Kidney capillary endothelial cell (primary cell): Measurements from ENCODE around the gene CACNA2D3.

ENCODE experiments used
- DNase-seq: peaks from one replicate; pipeline ENCODE4 v3.0.0-alpha.2; 2018; ENCODE audit warnings: low spot score

The CACNA2D3 gene

DNA sequence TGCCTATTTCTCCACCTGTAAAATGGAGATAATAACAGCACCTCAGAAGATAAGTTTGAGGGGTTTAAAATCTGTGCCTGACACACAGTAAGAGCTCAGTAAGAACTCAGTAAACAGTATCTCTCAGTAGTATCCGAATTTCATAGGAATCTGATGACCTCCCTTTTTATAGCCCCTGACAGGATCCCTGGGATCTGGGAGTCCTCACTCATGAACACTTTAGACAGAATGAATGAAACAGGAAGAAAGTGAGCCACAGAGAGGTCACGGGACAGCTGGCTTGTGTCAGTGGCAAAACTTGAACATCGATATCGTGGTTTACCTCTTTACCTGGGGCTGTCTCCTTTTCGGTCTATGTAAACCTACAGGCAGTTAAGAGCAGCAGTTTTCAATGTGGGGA lies 754.3 kb downstream of the CACNA2D3 start:
- no peak for DNase-seq

GRCh38 chr3:54877730-54878129 lies 755.4 kb downstream of the CACNA2D3 start:
- DNase-seq: no peak

DNA sequence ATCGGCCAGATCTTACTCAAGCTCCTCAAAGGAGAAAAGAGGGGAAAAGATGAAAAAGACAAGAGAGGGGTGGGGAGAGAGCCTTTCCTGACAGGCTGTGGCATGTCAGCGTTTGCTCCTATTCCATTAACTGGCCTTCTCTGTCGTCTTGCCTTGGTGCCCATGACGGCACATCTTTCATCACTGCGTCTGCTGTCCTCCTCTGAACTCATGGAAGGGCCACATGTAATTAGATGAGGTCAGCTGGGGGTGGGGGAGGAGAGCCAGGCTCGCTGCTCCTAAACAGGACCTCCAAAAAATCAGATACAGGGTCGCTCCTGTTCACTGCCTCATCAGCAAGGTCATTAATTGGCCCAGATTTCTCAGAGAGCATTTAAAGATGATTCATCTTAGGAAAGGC lies 755.8 kb downstream of the CACNA2D3 start:
- no peak for DNase-seq

DNA sequence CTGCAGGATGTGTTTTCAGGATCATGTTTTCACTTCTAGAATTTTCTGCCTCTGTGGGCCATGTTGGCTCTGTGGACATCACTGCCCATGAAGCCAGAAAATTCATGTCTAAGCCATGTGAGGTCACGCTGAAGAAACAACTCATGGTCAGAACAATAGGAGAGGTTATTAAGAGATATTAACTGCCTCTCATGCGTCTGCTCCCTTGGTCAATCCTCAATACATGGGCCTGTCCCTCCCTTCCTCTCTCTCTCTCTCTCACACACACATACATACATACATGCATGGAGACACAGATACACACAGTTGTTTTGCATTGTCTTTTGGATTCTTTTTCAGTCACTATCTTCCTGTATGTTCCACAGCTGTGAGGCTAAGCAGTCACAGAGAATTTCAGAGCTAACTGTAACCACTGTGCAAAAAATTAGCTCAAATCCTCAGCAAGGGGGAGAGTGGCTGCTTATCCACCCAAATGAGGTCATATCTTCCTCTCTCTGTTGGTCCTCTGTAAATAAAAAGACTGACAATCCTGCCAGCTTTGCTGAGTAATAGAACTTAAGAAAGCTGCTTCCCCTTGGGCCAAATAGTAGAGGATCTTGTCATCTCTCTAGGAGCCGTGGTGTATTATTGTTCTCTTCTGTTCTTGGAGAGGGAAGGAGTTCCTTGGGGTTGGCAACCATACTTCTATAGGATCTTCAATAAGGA lies 759.9 kb downstream of the CACNA2D3 start:
- no peak for DNase-seq

GRCh38 chr3:54888162-54888561 lies 765.8 kb downstream of the CACNA2D3 start:
- DNase-seq: no peak

- no peak for DNase-seq
These were observed 766.5 kb downstream of the CACNA2D3 start for GRCh38 chr3:54888873-54889272.

DNA sequence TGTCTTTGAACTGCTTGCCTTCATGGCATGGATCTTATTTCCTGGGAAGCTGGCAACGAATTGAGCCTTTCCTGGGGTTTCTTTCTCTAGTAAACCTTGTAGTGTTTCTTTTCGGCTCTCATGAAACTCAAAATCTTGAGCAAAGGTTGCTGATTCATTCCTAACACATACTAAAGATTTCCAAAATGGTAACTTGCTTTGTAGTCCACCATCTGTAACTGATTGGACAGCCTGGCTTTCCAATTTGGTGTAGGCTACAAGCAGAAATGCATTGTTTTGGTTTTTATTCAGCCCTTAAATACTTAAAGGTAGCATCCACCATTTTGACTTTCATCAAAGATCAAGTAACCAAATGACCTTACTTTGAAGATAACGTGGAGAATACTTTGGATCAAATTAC lies 767.4 kb downstream of the CACNA2D3 start:
- DNase-seq: no peak

DNA sequence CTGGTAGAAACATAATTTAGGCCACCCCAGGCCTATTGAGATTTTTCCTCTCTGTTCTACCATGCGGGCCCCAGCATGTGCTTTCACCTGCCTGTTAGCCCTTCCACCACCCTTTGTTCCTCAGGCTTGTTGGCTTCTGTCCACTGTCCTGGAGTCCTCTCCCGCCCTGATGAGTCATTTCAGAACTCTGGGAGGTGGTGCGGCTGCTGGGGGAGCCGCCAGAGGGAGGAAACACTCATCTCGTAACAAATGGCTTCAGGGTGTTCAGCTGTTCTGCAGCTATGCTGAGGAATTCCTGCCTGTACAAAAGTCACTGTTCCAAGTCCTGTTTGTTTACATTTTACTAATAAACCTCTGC lies 769.2 kb downstream of the CACNA2D3 start:
- no peak for DNase-seq

DNA sequence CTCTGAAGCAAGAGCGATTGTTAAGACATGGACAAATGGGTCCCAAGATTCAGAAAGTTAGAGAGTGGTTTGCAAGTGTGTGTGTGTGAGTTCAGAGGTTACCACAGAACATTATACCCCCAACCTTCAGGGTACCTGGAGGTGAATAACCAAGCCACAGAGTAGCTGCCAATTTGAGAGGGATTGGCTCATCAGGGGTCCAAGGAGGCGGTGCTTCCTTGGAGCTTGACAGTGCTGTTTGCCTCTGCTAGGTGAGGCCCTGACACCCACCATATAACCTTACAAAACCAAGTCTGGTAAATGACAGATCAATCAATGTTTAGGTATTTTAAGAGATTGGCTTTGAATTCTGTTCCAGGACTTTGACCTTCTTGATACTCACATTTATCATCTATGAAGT lies 769.8 kb downstream of the CACNA2D3 start:
- no peak for DNase-seq

DNA sequence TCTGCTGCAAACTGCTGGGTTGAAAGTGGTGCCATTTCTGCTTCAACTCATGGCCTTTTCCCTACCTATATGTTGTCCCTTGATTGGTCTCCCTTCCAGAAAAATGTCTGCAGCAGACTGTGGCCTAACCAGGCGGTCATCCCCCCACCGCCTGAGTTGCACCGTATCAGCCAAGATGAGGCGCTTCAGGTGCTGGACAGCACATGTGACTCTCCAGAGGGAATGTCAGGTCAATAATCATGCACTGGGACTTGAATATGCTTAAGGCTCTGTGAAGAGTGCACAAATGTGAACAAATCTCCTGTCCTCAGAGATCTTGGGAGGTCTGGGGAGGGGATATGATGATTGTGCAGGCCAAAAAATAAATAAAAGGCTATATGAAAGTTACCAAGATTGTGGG lies 773.3 kb downstream of the CACNA2D3 start:
- DNase-seq: no peak

DNA sequence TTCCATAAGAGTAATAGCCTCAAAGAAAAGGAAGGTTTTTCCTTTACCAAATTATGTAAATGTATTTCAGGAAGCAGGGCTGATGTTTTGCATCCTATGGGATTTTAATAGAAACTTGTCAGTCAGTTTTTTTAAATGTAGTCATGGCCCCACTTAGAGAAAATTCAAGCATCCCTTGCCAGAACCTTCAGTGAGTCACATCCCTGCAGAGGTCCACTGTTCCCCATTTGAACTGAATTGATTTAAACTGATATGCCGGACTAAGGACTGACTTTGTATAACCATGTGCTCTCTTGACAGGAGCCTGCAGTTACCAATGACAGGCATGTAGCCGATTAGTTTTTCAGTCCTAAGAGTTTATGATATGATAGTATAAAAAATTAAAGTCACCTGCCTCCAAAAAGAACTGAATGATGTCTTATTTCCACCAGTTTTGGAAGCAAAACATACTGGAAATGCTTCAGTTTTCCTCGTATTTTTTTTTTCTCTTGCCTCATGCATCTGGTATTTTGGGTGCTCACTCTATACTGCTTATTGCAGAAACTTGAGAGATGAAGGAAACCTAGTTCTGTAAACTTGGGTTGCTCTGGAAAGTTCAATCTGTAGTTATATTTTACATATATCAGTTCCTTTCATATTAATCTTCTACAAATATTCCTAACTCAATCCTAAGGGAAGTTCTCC lies 774.8 kb downstream of the CACNA2D3 start:
- no peak for DNase-seq

DNA sequence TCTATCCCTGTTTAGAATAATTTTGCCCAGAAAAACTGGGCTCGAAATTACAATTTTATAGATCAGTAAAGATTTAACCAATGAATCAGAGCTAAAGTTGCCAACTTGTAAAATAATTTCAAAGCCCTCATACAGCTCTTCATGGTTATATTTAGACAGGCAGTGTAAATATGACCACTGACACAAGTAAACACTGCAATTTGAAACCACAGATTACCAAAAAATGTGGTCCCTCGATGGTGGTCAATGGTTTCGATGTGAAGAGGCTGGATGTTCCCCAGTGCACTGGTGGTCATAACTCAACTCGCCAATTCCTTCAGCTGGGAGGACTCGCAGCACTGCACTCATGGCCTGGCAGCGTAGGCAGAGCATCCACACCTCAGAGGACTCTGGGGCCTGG lies 776.9 kb downstream of the CACNA2D3 start:
- no peak for DNase-seq

DNA sequence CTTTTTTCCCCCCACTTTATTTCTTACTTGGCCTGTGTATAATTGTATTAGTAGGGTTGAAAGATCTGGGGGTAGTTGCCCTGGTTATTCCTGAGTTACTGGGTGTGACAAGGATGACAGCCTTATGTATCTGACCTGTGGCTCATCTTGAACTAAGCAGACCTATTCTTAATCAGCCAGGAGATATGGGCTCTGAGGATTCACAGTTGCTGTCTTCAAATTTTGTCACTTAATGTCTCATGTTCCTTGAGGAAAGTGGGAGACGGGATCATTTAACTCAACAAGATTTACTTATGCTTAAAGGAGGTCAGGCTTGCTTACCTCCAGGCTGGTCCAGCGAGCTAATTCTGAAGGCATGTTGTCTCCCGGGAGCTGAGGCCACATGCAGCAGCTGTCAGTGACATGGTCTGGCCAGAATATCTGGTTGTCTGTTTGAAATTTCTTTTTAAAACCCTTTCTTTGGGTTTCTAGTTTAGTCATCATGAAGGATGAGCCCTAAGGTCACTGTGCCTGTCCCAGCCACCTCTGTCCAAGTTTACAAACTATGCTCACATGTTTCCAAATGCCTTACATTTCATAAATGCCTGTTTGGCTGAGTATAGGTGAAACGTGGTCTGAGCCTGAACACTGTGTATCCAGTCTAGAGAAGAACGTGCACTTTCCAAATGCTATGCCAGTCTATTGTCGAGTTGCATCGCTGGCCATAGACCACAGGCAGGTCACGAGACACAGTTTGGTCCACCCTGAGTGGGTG lies 778.7 kb downstream of the CACNA2D3 start:
- no peak for DNase-seq

GRCh38 chr3:54901906-54902685 lies 779.7 kb downstream of the CACNA2D3 start:
- DNase-seq: no peak

DNA sequence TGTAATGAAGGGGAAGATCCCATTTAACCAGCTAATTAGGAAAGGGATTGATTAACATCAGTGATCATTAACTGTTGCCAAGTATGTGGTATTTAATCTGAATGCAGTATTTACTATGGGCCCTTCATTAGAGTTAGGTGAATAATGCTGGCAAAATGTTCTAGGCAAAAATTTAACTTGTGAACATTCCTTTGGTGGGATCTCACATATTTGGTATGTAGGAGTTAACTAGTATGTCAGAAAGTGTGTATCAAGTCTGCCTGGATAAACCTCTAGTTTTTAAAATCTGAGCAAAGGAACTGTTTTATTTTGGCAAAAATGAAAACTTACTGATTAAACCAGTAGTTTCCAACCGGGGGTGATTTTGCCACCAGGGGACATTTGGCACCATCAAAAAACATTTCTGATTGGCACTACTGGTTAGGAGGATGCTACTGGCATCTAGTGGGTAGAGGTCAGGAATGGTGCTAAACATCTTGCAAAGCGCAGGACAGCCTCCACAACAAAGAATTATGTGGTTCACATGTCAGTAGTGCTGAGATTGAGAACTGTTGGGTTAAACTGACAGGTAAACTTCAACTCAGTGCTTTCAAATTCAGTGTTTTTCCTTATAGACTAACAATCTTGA lies 783.0 kb downstream of the CACNA2D3 start:
- no peak for DNase-seq

GRCh38 chr3:54905920-54906319 lies 783.6 kb downstream of the CACNA2D3 start:
- no peak for DNase-seq

DNA sequence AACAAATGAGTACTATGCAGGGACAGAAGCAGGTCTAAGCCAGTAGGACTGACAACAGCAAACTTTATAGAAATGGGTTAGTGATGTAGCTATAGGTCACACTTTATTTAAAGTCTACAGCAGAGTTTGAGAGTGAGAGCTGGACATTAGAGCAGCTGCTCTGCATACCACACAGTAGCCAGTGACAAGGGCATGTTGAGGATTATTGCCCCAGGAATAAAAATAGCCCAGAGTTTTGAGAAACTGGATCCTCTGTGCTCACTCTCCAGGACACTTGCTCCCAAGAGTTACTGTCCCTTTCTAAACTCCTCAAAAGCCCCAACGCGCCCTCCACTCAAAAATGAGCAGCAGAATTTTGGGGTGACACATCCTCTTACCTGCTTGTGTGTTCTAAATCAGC lies 784.4 kb downstream of the CACNA2D3 start:
- DNase-seq: no peak

- DNase-seq: no peak
These were observed 786.8 kb downstream of the CACNA2D3 start for GRCh38 chr3:54909191-54909590.

GRCh38 chr3:54914180-54914579 lies 791.8 kb downstream of the CACNA2D3 start:
- DNase-seq: no peak

DNA sequence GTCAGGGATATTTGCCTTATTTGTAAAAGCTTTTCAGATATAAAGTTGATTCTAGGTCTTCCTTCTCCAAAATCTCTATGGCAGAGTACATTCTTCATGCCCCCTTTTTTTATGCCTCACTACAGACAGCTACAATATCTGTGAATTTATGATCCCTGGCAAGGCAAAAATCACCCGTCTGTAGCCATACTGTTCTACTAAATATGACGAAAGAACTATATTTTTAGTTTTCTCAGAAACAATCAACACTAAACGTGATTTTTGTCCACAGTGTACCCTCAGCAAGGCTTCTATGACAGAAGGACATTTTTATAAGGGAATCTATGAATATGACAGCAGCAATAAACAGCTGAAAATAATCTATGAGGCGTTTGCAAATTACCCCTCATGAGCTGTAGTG lies 792.8 kb downstream of the CACNA2D3 start:
- no peak for DNase-seq

GRCh38 chr3:54915976-54916375 lies 793.6 kb downstream of the CACNA2D3 start:
- DNase-seq: no peak

- DNase-seq: no peak
These were observed 794.4 kb downstream of the CACNA2D3 start for GRCh38 chr3:54916732-54917131.
